ENCODE results near the gene HLA-DOA.

- no peak for TF ChIP-seq POLR2A (IDR thresholded peaks at IDR 0.05)
- no peak for TF ChIP-seq CTCF (IDR thresholded peaks at IDR 0.05 in 8 of 11, conservative IDR thresholded peaks at IDR 0.05 in 3 of 11)
These were observed 7.6 kb upstream of the HLA-DOA start for GRCh38 chr6:33017018-33017417.
